ENCODE data around the gene SND1.

DNA sequence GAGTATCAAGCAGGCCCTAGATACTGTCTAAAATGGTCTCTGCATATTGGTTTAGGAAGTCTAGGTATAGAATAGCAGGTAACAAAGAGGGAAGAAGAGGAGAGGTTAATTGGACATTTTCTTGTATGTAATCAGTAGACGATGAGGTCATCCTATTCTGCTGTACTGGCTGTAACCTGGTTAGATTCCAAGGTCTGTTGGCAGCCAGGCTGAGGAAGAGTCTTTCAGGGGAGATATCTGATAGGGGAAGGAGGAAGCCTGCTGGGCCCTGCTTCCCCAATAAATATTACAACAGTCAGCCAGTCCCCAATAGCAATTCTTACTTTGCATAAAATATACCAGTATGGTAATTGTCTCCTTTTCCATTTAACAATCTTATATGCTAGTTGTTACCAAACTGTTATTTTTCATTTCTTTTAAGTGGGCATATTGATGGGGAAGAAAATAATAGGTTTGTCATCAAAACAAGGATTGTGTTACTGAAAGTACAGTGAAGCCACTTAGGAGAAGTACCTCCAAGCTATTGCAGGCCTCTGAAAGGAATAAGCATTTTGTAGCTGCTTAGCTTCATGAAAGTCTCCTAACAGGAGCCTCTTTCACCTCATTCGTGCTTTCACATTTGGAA, 192.8 kb downstream of the SND1 start:
- TF ChIP-seq, protein P1, sequence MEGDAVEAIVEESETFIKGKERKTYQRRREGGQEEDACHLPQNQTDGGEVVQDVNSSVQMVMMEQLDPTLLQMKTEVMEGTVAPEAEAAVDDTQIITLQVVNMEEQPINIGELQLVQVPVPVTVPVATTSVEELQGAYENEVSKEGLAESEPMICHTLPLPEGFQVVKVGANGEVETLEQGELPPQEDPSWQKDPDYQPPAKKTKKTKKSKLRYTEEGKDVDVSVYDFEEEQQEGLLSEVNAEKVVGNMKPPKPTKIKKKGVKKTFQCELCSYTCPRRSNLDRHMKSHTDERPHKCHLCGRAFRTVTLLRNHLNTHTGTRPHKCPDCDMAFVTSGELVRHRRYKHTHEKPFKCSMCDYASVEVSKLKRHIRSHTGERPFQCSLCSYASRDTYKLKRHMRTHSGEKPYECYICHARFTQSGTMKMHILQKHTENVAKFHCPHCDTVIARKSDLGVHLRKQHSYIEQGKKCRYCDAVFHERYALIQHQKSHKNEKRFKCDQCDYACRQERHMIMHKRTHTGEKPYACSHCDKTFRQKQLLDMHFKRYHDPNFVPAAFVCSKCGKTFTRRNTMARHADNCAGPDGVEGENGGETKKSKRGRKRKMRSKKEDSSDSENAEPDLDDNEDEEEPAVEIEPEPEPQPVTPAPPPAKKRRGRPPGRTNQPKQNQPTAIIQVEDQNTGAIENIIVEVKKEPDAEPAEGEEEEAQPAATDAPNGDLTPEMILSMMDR (IDR thresholded peaks at IDR 0.05; ENCODE audit: insufficient read depth, low read length): no peak
- TF ChIP-seq, protein P2, sequence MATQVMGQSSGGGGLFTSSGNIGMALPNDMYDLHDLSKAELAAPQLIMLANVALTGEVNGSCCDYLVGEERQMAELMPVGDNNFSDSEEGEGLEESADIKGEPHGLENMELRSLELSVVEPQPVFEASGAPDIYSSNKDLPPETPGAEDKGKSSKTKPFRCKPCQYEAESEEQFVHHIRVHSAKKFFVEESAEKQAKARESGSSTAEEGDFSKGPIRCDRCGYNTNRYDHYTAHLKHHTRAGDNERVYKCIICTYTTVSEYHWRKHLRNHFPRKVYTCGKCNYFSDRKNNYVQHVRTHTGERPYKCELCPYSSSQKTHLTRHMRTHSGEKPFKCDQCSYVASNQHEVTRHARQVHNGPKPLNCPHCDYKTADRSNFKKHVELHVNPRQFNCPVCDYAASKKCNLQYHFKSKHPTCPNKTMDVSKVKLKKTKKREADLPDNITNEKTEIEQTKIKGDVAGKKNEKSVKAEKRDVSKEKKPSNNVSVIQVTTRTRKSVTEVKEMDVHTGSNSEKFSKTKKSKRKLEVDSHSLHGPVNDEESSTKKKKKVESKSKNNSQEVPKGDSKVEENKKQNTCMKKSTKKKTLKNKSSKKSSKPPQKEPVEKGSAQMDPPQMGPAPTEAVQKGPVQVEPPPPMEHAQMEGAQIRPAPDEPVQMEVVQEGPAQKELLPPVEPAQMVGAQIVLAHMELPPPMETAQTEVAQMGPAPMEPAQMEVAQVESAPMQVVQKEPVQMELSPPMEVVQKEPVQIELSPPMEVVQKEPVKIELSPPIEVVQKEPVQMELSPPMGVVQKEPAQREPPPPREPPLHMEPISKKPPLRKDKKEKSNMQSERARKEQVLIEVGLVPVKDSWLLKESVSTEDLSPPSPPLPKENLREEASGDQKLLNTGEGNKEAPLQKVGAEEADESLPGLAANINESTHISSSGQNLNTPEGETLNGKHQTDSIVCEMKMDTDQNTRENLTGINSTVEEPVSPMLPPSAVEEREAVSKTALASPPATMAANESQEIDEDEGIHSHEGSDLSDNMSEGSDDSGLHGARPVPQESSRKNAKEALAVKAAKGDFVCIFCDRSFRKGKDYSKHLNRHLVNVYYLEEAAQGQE (IDR thresholded peaks at IDR 0.05; ENCODE audit: insufficient replicate concordance, low read depth): no peak
- TF ChIP-seq POLR2AphosphoS5 (IDR thresholded peaks at IDR 0.05; ENCODE audit: low read depth) (no peak), GABPA (IDR thresholded peaks at IDR 0.05; ENCODE audit: low read depth) (no peak)

All from HL-60 (cell line).